HCT116 (cell line): Measurements from ENCODE around the gene CDH13. TPM values are rescaled to one million over a fixed set of nuclear protein-coding genes. Genes with fewer than 3 reads are reported as not detected.

Source experiments
- ATAC-seq: fragments of 200-7000 bp; cut with Tn5 transposase; 2 replicates; pipeline ENCODE4 v1.9.1; 2020; ENCODE audit warnings: mild to moderate bottlenecking, moderate library complexity
- BruUV-seq: library from RNA; stranded (reverse); fragments of 400-500 nt; replicated peaks from 2 replicates; lab custom pipeline; 2021; lab: Mats Ljungman, UMichigan
- CTCF ChIA-PET: fragments of 300-600 bp; sonication (Branson Sonifier 250); formaldehyde crosslinking; loops from one replicate; lab custom pipeline; 2021; ENCODE audit warnings: antibody characterized with exemption; lab: Charles Lee
- POLR2A ChIA-PET: fragments of 300-600, 350-600 bp; sonication (Branson Sonifier 250); formaldehyde crosslinking; loops from one replicate; lab custom pipeline; 2021; ENCODE audit warnings: antibody characterized with exemption; lab: Charles Lee
- RAD21 ChIA-PET, 2 experiments: fragments of 300-600 bp; sonication (Branson Sonifier 250); formaldehyde crosslinking; loops; one replicate each; lab custom pipeline; 2023; ENCODE audit warnings: low total read pairs in 2 of 2; ENCODE audit not compliant: uncharacterized antibody in 2 of 2, unreplicated experiment in 2 of 2, low non-redundant PET in 1 of 2; lab: Charles Lee
- DNase-seq: peaks from one replicate; pipeline ENCODE4 v3.0.0-alpha.2; 2010; ENCODE audit warnings: low read depth, low spot score
- H2AFZ ChIP-seq: fragments of 200-600 bp; shearing (Covaris generic), sonication (generic); 2 replicates; pipeline ENCODE4 v1.6.1; 2017; ENCODE audit warnings: low read depth, mixed run types, mixed read lengths, antibody characterized with exemption, low read length; ENCODE audit not compliant: poor library complexity, severe bottlenecking
- H3K27ac ChIP-seq: 2 replicates; pipeline ENCODE4 v1.5.1; 2012; ENCODE audit warnings: low read depth, low read length
- H3K27me3 ChIP-seq: fragments of 200-600 bp; sonication (generic); 2 replicates; pipeline ENCODE4 v1.6.1; 2016; ENCODE audit warnings: mixed run types, low read length, mixed read lengths; ENCODE audit not compliant: insufficient read depth
- H3K36me3 ChIP-seq, 2 experiments: fragments of 200-500 bp in 1 of 2; fragments of 200-600 bp in 1 of 2; sonication (Bioruptor generic) in 1 of 2; sonication (generic) in 1 of 2; 2 replicates each; pipeline versions ENCODE4 v1.5.1 to v1.6.1; 2014 to 2016; ENCODE audit warnings: low read length in 2 of 2, inconsistent platforms in 1 of 2, mixed read lengths in 1 of 2, mixed run types in 1 of 2; ENCODE audit not compliant: insufficient read depth in 2 of 2, control insufficient read depth in 1 of 2
- H3K4me1 ChIP-seq, 2 experiments: fragments of 200-600 bp in 1 of 2; sonication (generic) in 1 of 2; 2 replicates each; pipeline versions ENCODE4 v1.5.1 to v1.6.1; 2012 to 2017; ENCODE audit warnings: low read length in 2 of 2, inconsistent platforms in 1 of 2, mild to moderate bottlenecking in 1 of 2, mixed read lengths in 1 of 2, mixed run types in 1 of 2, moderate library complexity in 1 of 2; ENCODE audit not compliant: insufficient read depth in 2 of 2, control insufficient read depth in 1 of 2
- H3K4me2 ChIP-seq: fragments of 200-600 bp; sonication (generic); 2 replicates; pipeline ENCODE4 v1.6.1; 2017; ENCODE audit warnings: mixed run types, low read length, mixed read lengths
- H3K4me3 ChIP-seq, 2 experiments: fragments of 200-600 bp in 1 of 2; sonication (generic) in 1 of 2; replicated peaks in 1 of 2; 2 replicates each; pipeline ENCODE4 v1.5.1; 2011 to 2016; ENCODE audit warnings: low read length in 2 of 2, control low read depth in 1 of 2, low read depth in 1 of 2, mild to moderate bottlenecking in 1 of 2, mixed read lengths in 1 of 2, mixed run types in 1 of 2
- H3K79me2 ChIP-seq: fragments of 200-600 bp; sonication (generic); 2 replicates; pipeline ENCODE4 v1.6.1; 2017; ENCODE audit warnings: mild to moderate bottlenecking, mixed run types, low read length, moderate library complexity, mixed read lengths; ENCODE audit not compliant: insufficient read depth
- H3K9ac ChIP-seq: fragments of 200-600 bp; sonication (generic); 2 replicates; pipeline ENCODE4 v1.6.1; 2016; ENCODE audit warnings: low read length, mixed read lengths
- H3K9me2 ChIP-seq: fragments of 200-600 bp; sonication (generic), shearing (Covaris generic); 2 replicates; pipeline ENCODE4 v1.6.1; 2017; ENCODE audit warnings: mixed run types, mild to moderate bottlenecking, moderate library complexity; ENCODE audit not compliant: insufficient read depth
- H3K9me3 ChIP-seq, 2 experiments: fragments of 200-500 bp in 1 of 2; fragments of 200-600 bp in 1 of 2; sonication (Bioruptor generic) in 1 of 2; sonication (generic) in 1 of 2; 2 replicates each; pipeline ENCODE4 v1.6.1; 2014 to 2017; ENCODE audit warnings: low read length in 2 of 2, mixed read lengths in 2 of 2, inconsistent platforms in 1 of 2, low read depth in 1 of 2, mild to moderate bottlenecking in 1 of 2, mixed run types in 1 of 2, moderate library complexity in 1 of 2; ENCODE audit not compliant: control insufficient read depth in 1 of 2, insufficient read depth in 1 of 2
- H4K20me1 ChIP-seq: fragments of 200-600 bp; sonication (generic), shearing (Covaris generic); 2 replicates; pipeline ENCODE4 v1.6.1; 2017; ENCODE audit warnings: mixed run types, mild to moderate bottlenecking, moderate library complexity; ENCODE audit not compliant: insufficient read depth
- CBX3 ChIP-seq: IDR thresholded peaks from 2 replicates; pipeline ENCODE4 v1.6.1; 2012; ENCODE audit warnings: low read depth
- CTCF ChIP-seq, 3 experiments: fragments of 200-600 bp in 1 of 3; sonication (generic) in 1 of 3; IDR thresholded peaks in 2 of 3; conservative IDR thresholded peaks in 1 of 3; 2 replicates each; pipeline ENCODE4 v1.5.1; 2012 to 2017; ENCODE audit warnings: low read depth in 2 of 3, low read length in 2 of 3, antibody characterized with exemption in 1 of 3, borderline replicate concordance in 1 of 3, control low read depth in 1 of 3, mild to moderate bottlenecking in 1 of 3, mixed read lengths in 1 of 3, mixed run types in 1 of 3, moderate library complexity in 1 of 3; ENCODE audit not compliant: insufficient read depth in 1 of 3
- EGR1 ChIP-seq: IDR thresholded peaks from 2 replicates; pipeline ENCODE4 v1.6.1; 2012; ENCODE audit warnings: low read depth
- ELF1 ChIP-seq: IDR thresholded peaks from 2 replicates; pipeline ENCODE4 v1.6.1; 2012; ENCODE audit warnings: low read depth, borderline replicate concordance
- EZH2 ChIP-seq: fragments of 200-600 bp; sonication (generic); IDR thresholded peaks from 2 replicates; pipeline ENCODE4 v1.6.1; 2017; ENCODE audit warnings: antibody characterized with exemption, mixed run types
- FOSL1 ChIP-seq: IDR thresholded peaks from 2 replicates; pipeline ENCODE4 v1.6.1; 2012; ENCODE audit warnings: low read depth
- JUND ChIP-seq: IDR thresholded peaks from 2 replicates; pipeline ENCODE4 v1.6.1; 2012
- POLR2A ChIP-seq: IDR thresholded peaks from 2 replicates; pipeline ENCODE4 v1.7.0; 2011; ENCODE audit warnings: borderline replicate concordance; ENCODE audit not compliant: insufficient read depth, insufficient read length; ENCODE audit errors: extremely low read depth
- POLR2AphosphoS5 ChIP-seq: IDR thresholded peaks from 2 replicates; pipeline ENCODE4 v1.6.1; 2011; ENCODE audit warnings: mild to moderate bottlenecking, low read depth, low read length, moderate library complexity
- REST ChIP-seq: IDR thresholded peaks from 2 replicates; pipeline ENCODE4 v1.6.1; 2012; ENCODE audit warnings: low read depth
- SIN3A ChIP-seq: IDR thresholded peaks from 2 replicates; pipeline ENCODE4 v1.6.1; 2012; ENCODE audit warnings: low read depth
- SP1 ChIP-seq: IDR thresholded peaks from 2 replicates; pipeline ENCODE4 v1.6.1; 2012; ENCODE audit warnings: low read depth
- SRF ChIP-seq: IDR thresholded peaks from 2 replicates; pipeline ENCODE4 v1.6.1; 2012; ENCODE audit warnings: low read depth
- TCF7L2 ChIP-seq: IDR thresholded peaks from 2 replicates; pipeline ENCODE4 v1.7.0; 2011; ENCODE audit warnings: borderline replicate concordance, inconsistent platforms; ENCODE audit not compliant: insufficient read depth, insufficient read length; ENCODE audit errors: extremely low read depth
- ZBTB33 ChIP-seq: IDR thresholded peaks from 2 replicates; pipeline ENCODE4 v1.6.1; 2011; ENCODE audit warnings: mild to moderate bottlenecking, low read length, moderate library complexity; ENCODE audit not compliant: insufficient replicate concordance; ENCODE audit errors: extremely low read depth
- ZFX ChIP-seq: fragments of 450-650 bp; IDR thresholded peaks from 2 replicates; pipeline ENCODE4 v1.6.1; 2017
- intact Hi-C: fragments of 100-400 bp; cut with micrococcal nuclease; formaldehyde crosslinking; loops from 2 replicates; pipeline ENCODE4 v1.10.0; 2022
- total RNA-seq: library from RNA; stranded (reverse); gene quantifications from one replicate; pipeline ENCODE4 v1.2.1, GENCODE V29; 2021; ENCODE audit not compliant: unreplicated experiment
- TF ChIP-seq, protein P1 (sequence below): IDR thresholded peaks from 2 replicates; pipeline ENCODE4 v1.6.1; 2012

The CDH13 gene
- total RNA-seq, 1 experiment from 2014 or later: not detected

- Histone ChIP-seq H3K36me3 (no peaks in the 10 kb centered on the region), H3K9ac (no peak overlapping the region), H4K20me1 (no peaks in the 10 kb centered on the region), H2AFZ (no peak overlapping the region), H3K4me2 (no peak overlapping the region), H3K27ac (no peak overlapping the region), H3K9me2 (no peaks in the 10 kb centered on the region), H3K9me3 (no peaks in the 10 kb centered on the region), H3K4me1 (no peaks in the 10 kb centered on the region), H3K4me3 (no peak overlapping the region), H3K79me2 (no peaks in the 10 kb centered on the region), H3K27me3 (peaks cover 10% of the 10 kb centered on the region; the same call in 1 of the 2 replicates)
- intact Hi-C loops: no loop called here
- TF ChIP-seq SP1 (no peak), ZBTB33 (no peak), ZFX (no peak), POLR2AphosphoS5 (no peak), JUND (no peak), POLR2A (no peak), EGR1 (no peak), REST (no peak), ELF1 (no peak), CTCF (IDR thresholded peaks at IDR 0.05 in 2 of 3, conservative IDR thresholded peaks at IDR 0.05 in 1 of 3; ENCODE audit: borderline replicate concordance in 1 of 3, insufficient read depth in 1 of 3, low read depth in 2 of 3, low read length in 2 of 3) (no peak), TCF7L2 (no peak), SIN3A (no peak), EZH2 (no peak), SRF (no peak), FOSL1 (no peak), CBX3 (no peak)
- TF ChIP-seq, protein P1, sequence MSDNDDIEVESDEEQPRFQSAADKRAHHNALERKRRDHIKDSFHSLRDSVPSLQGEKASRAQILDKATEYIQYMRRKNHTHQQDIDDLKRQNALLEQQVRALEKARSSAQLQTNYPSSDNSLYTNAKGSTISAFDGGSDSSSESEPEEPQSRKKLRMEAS: no peak
- RAD21 ChIA-PET: no interaction called here
- POLR2A ChIA-PET: no interaction called here
- DNase-seq (no peak), ATAC-seq (no peak)
- no TSS peak for BruUV-seq
- CTCF ChIA-PET: no interaction called here
These were observed 950.4 kb downstream of the CDH13 start for GRCh38 chr16:83577078-83577745.
